Endothelial cell of umbilical vein (primary cell): Measurements from ENCODE around the gene SEC16B. TPM values are rescaled to one million over a fixed set of nuclear protein-coding genes. Genes with fewer than 3 reads are reported as not detected.

ENCODE experiments used
- BruUV-seq: library from RNA; stranded (reverse); fragments of 400-500 nt; replicated peaks from 2 replicates; lab custom pipeline; 2021; lab: Mats Ljungman, UMichigan
- CTCF ChIA-PET: fragments of 300-600, 350-600 bp; sonication (Branson Sonifier 250); formaldehyde crosslinking; loops from one replicate; lab custom pipeline; 2021; ENCODE audit warnings: antibody characterized with exemption, inconsistent platforms; lab: Charles Lee
- POLR2A ChIA-PET: fragments of 300-600, 350-600 bp; sonication (Branson Sonifier 250); formaldehyde crosslinking; loops from one replicate; lab custom pipeline; 2021; ENCODE audit warnings: antibody characterized with exemption, inconsistent platforms; lab: Charles Lee
- DNase-seq: peaks from one replicate; pipeline ENCODE4 v3.0.0-alpha.2; 2011; ENCODE audit warnings: low read depth, low spot score
- FAIRE-seq: peaks from 2 replicates; lab custom pipeline; 2011; peaks lifted over from hg19 to GRCh38; lab: Jason Lieb, UNC
- H2AFZ ChIP-seq: 2 replicates; pipeline ENCODE4 v1.6.0; 2012; ENCODE audit warnings: low read depth, low read length, control low read depth, inconsistent platforms
- H3K27ac ChIP-seq: 2 replicates; pipeline ENCODE4 v1.5.1; 2011; ENCODE audit warnings: low read depth, mild to moderate bottlenecking, control low read depth, low read length, moderate library complexity; ENCODE audit not compliant: insufficient read depth
- H3K27me3 ChIP-seq, 2 experiments: 2 replicates each; pipeline versions ENCODE4 v1.6.0 to v1.6.1; 2011; ENCODE audit warnings: low read length in 2 of 2, mixed read lengths in 1 of 2; ENCODE audit not compliant: control insufficient read depth in 2 of 2, insufficient read depth in 2 of 2
- H3K36me3 ChIP-seq, 2 experiments: 2 replicates in 1 of 2; 3 replicates in 1 of 2; pipeline ENCODE4 v1.5.1; 2011; ENCODE audit warnings: low read length in 2 of 2, mild to moderate bottlenecking in 1 of 2, moderate library complexity in 1 of 2; ENCODE audit not compliant: control insufficient read depth in 2 of 2, insufficient read depth in 2 of 2; ENCODE audit errors: extremely low read depth in 1 of 2
- H3K4me1 ChIP-seq: 3 replicates; pipeline ENCODE4 v1.5.1; 2011; ENCODE audit warnings: mild to moderate bottlenecking, low read length; ENCODE audit not compliant: control insufficient read depth, insufficient read depth; ENCODE audit errors: extremely low read depth
- H3K4me2 ChIP-seq: 2 replicates; pipeline ENCODE4 v1.6.1; 2011; ENCODE audit warnings: low read length, control low read depth, mixed read lengths; ENCODE audit not compliant: insufficient read depth
- H3K4me3 ChIP-seq, 3 experiments: fragments of 200-600 bp in 1 of 3; sonication (generic), shearing (Covaris generic) in 1 of 3; replicated peaks in 1 of 3; 2 replicates each; pipeline ENCODE4 v1.5.1; 2011 to 2016; ENCODE audit warnings: control low read depth in 3 of 3, low read length in 3 of 3, mild to moderate bottlenecking in 2 of 3, inconsistent platforms in 1 of 3, low read depth in 1 of 3, moderate library complexity in 1 of 3; ENCODE audit not compliant: insufficient read depth in 1 of 3
- H3K79me2 ChIP-seq: 2 replicates; pipeline ENCODE4 v1.6.0; 2012; ENCODE audit warnings: low read length, inconsistent platforms; ENCODE audit not compliant: control insufficient read depth, insufficient read depth
- H3K9ac ChIP-seq: replicated peaks from 2 replicates; pipeline ENCODE3; 2011; ENCODE audit warnings: low read length, control low read depth; ENCODE audit not compliant: insufficient read depth; ENCODE audit errors: extremely low read depth
- H3K9me1 ChIP-seq: replicated peaks from 3 replicates; pipeline ENCODE4 v1.6.0; 2011; ENCODE audit warnings: mild to moderate bottlenecking, low read length; ENCODE audit not compliant: control insufficient read depth, insufficient read depth; ENCODE audit errors: extremely low read depth
- H3K9me3 ChIP-seq: replicated peaks from 2 replicates; pipeline ENCODE4 v1.5.1; 2012; ENCODE audit warnings: low read length, inconsistent platforms; ENCODE audit not compliant: control insufficient read depth, insufficient read depth
- H4K20me1 ChIP-seq: replicated peaks from 2 replicates; pipeline ENCODE3; 2011; ENCODE audit warnings: mild to moderate bottlenecking, low read length; ENCODE audit not compliant: control insufficient read depth, insufficient read depth; ENCODE audit errors: extremely low read depth
- GATA2 ChIP-seq: IDR thresholded peaks from 2 replicates; pipeline ENCODE4 v1.7.0; 2011; ENCODE audit warnings: low read depth, mild to moderate bottlenecking, moderate library complexity, mixed read lengths, low read length; ENCODE audit not compliant: insufficient read length, insufficient read depth
- MYC ChIP-seq: IDR thresholded peaks from one replicate; pipeline ENCODE4 v1.6.1; 2011; ENCODE audit warnings: mild to moderate bottlenecking, low read depth, low read length
- POLR2A ChIP-seq: IDR thresholded peaks from 2 replicates; pipeline ENCODE4 v1.6.1; 2012; ENCODE audit warnings: low read depth, mild to moderate bottlenecking, control low read depth, low read length
- POLR2AphosphoS5 ChIP-seq: IDR thresholded peaks from 2 replicates; pipeline ENCODE4 v1.6.1; 2012; ENCODE audit warnings: low read depth, mild to moderate bottlenecking, control low read depth, low read length, moderate library complexity; ENCODE audit not compliant: insufficient read depth
- dilution Hi-C: fragments of 300-500 bp; cut with MboI; formaldehyde crosslinking; loops from one replicate; pipeline ENCODE4 v1.15.0; 2019; ENCODE audit warnings: low sequenced_read_pairs; ENCODE audit not compliant: extremely low pct_ligation_motif_present
- intact Hi-C: fragments of 100-400 bp; cut with micrococcal nuclease; formaldehyde crosslinking; loops from one replicate; pipeline ENCODE4 v1.10.0; 2022
- polyA plus RNA-seq, 4 experiments: library from polyadenylated mRNA; depleted of rRNA in 3 of 4; stranded (reverse) in 3 of 4; unstranded in 1 of 4; fragments of >200 nt; gene quantifications; 2 replicates each; pipeline versions ENCODE4 v1.2.1 to v1.2.3, GENCODE V29; 2011 to 2012; ENCODE audit warnings: missing spikeins in 1 of 4
- total RNA-seq: library from RNA; stranded (reverse); gene quantifications from 2 replicates; pipeline ENCODE4 v1.2.3, GENCODE V29; 2021
- TF ChIP-seq, protein P1 (sequence below), 2 donors: IDR thresholded peaks; 1 replicate in 1 of 2; 2 replicates in 1 of 2; pipeline ENCODE4 v1.5.1; 2011; ENCODE audit warnings: low read length in 2 of 2, mild to moderate bottlenecking in 2 of 2, moderate library complexity in 2 of 2, control low read depth in 1 of 2, inconsistent platforms in 1 of 2, low read depth in 1 of 2; ENCODE audit not compliant: insufficient read depth in 1 of 2; ENCODE audit errors: extremely low read depth in 1 of 2
- TF ChIP-seq, protein P2 (sequence below): IDR thresholded peaks from 2 replicates; pipeline ENCODE4 v1.6.1; 2011; ENCODE audit not compliant: insufficient read depth, insufficient read length

Gene SEC16B
- total and polyA plus RNA-seq, 2 donors (not counting 3 experiments of a cell fraction or from before 2014, with no cell fraction given) = 0.44 to 0.58 TPM

- H3K27ac ChIP-seq = no peak overlapping the region
- H4K20me1 ChIP-seq = no peaks in the 10 kb centered on the region
- POLR2A ChIA-PET = no interaction called here
- H3K4me3 ChIP-seq = no peak overlapping the region
- no peaks in the 10 kb centered on the region for H3K9me1 ChIP-seq
- no peaks in the 10 kb centered on the region for H3K9me3 ChIP-seq
- CTCF ChIA-PET = interaction anchor here (8.8 kb wide), 1 partner anchor 1043 kb away, joined by 183 read pairs; no protein-coding TSS in a partner anchor
- no peak for TF ChIP-seq MYC
- no peak for TF ChIP-seq GATA2
- TF ChIP-seq POLR2AphosphoS5 = no peak
- TF ChIP-seq POLR2A = no peak
- TF ChIP-seq, protein P1, sequence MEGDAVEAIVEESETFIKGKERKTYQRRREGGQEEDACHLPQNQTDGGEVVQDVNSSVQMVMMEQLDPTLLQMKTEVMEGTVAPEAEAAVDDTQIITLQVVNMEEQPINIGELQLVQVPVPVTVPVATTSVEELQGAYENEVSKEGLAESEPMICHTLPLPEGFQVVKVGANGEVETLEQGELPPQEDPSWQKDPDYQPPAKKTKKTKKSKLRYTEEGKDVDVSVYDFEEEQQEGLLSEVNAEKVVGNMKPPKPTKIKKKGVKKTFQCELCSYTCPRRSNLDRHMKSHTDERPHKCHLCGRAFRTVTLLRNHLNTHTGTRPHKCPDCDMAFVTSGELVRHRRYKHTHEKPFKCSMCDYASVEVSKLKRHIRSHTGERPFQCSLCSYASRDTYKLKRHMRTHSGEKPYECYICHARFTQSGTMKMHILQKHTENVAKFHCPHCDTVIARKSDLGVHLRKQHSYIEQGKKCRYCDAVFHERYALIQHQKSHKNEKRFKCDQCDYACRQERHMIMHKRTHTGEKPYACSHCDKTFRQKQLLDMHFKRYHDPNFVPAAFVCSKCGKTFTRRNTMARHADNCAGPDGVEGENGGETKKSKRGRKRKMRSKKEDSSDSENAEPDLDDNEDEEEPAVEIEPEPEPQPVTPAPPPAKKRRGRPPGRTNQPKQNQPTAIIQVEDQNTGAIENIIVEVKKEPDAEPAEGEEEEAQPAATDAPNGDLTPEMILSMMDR (IDR thresholded peaks at IDR 0.05; ENCODE audit: extremely low read depth in 1 of 2, insufficient read depth in 1 of 2, low read depth in 1 of 2, low read length in 2 of 2) = no peak
- TF ChIP-seq, protein P2, sequence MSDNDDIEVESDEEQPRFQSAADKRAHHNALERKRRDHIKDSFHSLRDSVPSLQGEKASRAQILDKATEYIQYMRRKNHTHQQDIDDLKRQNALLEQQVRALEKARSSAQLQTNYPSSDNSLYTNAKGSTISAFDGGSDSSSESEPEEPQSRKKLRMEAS = no peak
- no peak overlapping the region for H3K9ac ChIP-seq
- FAIRE-seq (no peak), DNase-seq (no peak)
- no peaks in the 10 kb centered on the region for H3K79me2 ChIP-seq
- H3K27me3 ChIP-seq = no peaks in the 10 kb centered on the region
- H3K36me3 ChIP-seq = no peaks in the 10 kb centered on the region
- intact Hi-C loops (loop anchor here (10.0 kb wide), 2 partner anchors 346 to 586 kb away; no protein-coding TSS in a partner anchor), dilution Hi-C loops (no loop called here)
- BruUV-seq = no TSS peak
- H3K4me2 ChIP-seq = no peak overlapping the region
- no peak overlapping the region for H2AFZ ChIP-seq
- H3K4me1 ChIP-seq = no peaks in the 10 kb centered on the region
Observed at GRCh38 chr1:177940682-177941081, 29.2 kb downstream of the SEC16B start.
